GM19238 (cell line): ENCODE results near the gene CDKN2AIPNL.
"Not testable (repeated sequence)": the region's sequence is repeated elsewhere in the genome, so short reads cannot be mapped to it uniquely, and the experiment has no call there.

Source experiments
- DNase-seq: peaks from one replicate; pipeline ENCODE4 v3.0.0; 2011; ENCODE audit warnings: low spot score; ENCODE audit not compliant: insufficient read length

CDKN2AIPNL gene

GRCh38 chr5:134438721-134439123, 27.0 kb upstream of the CDKN2AIPNL start:
- DNase-seq: no peak

- no peak for DNase-seq
Measured at GRCh38 chr5:134437847-134438581, 26.3 kb upstream of the CDKN2AIPNL start.

GRCh38 chr5:134437340-134437846, 25.7 kb upstream of the CDKN2AIPNL start:
- DNase-seq: no peak

- peak; percentile 46 for DNase-seq
Measured at GRCh38 chr5:134436523-134437339, 25.1 kb upstream of the CDKN2AIPNL start.

- DNase-seq: no peak
Measured at GRCh38 chr5:134435560-134435959, 23.9 kb upstream of the CDKN2AIPNL start.

GRCh38 chr5:134432677-134433359, 21.1 kb upstream of the CDKN2AIPNL start:
- DNase-seq: no peak

GRCh38 chr5:134432174-134432573, 20.5 kb upstream of the CDKN2AIPNL start:
- no peak for DNase-seq

GRCh38 chr5:134430001-134430569, 18.4 kb upstream of the CDKN2AIPNL start:
- no peak for DNase-seq

- DNase-seq: no peak
Measured at GRCh38 chr5:134427540-134428041, 15.9 kb upstream of the CDKN2AIPNL start.

GRCh38 chr5:134426361-134426760, 14.7 kb upstream of the CDKN2AIPNL start:
- no peak for DNase-seq

GRCh38 chr5:134423376-134423775, 11.7 kb upstream of the CDKN2AIPNL start:
- no peak for DNase-seq

GRCh38 chr5:134422791-134423365, 11.2 kb upstream of the CDKN2AIPNL start:
- DNase-seq: no peak

- not testable (repeated sequence) for DNase-seq
Measured at GRCh38 chr5:134421038-134421437, 9.4 kb upstream of the CDKN2AIPNL start.

GRCh38 chr5:134420343-134420742, 8.7 kb upstream of the CDKN2AIPNL start:
- DNase-seq: no peak

- no peak for DNase-seq
Measured at GRCh38 chr5:134418958-134419357, 7.3 kb upstream of the CDKN2AIPNL start.

GRCh38 chr5:134417707-134418106, 6.0 kb upstream of the CDKN2AIPNL start:
- no peak for DNase-seq

- no peak for DNase-seq
Measured at GRCh38 chr5:134413046-134413445, 1.4 kb upstream of the CDKN2AIPNL start.

- DNase-seq: no peak
Measured at GRCh38 chr5:134411228-134411545, 494 bp downstream of the CDKN2AIPNL start.

- DNase-seq: no peak
Measured at GRCh38 chr5:134410822-134411221, 859 bp downstream of the CDKN2AIPNL start.

GRCh38 chr5:134409321-134409720, 2.4 kb downstream of the CDKN2AIPNL start:
- DNase-seq: no peak

GRCh38 chr5:134406390-134406789, 5.3 kb downstream of the CDKN2AIPNL start:
- DNase-seq: no peak
